ENCODE measurements around the gene NT5C1A.

The NT5C1A gene

DNA sequence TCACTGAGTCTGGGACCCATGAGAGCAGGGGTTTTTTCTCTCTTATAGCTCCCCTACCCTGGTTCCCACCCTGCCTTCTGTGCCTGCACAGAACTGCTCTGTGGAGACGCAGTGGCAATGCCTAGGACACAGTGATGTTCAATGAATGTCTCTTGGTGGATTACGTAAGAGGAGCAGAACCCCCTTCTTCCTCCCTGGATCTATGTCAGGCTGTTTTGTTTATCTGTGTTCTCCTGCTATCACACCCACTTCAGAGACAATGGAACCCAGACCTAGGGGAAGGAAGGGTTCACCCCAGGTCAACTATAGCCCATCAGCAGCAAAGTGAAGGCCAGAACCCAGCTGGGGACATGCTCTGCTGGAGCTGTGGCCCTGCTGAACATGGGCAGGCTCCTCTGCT, 17.3 kb upstream of the NT5C1A start:
- DNase-seq = no peak

DNA sequence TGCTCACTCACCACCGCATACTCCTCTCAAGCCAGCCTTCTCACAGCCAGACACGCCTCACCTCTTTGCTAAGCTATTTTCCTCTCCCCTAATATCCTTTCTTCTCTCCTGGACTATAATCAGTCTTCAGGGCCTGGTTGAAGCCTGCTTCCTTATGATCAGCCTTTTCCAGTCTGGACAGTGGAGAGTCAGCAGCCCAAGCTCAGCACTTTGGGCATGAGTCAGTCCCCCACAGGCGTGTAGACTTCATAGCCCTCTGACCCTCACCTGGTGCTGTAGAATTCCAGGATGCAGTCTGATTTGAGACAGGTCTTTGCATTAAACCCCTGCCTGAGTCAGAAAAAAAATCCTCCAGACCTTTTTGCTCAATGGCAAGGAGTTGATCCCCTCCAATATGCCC, 16.8 kb upstream of the NT5C1A start:
- DNase-seq = no peak

DNA sequence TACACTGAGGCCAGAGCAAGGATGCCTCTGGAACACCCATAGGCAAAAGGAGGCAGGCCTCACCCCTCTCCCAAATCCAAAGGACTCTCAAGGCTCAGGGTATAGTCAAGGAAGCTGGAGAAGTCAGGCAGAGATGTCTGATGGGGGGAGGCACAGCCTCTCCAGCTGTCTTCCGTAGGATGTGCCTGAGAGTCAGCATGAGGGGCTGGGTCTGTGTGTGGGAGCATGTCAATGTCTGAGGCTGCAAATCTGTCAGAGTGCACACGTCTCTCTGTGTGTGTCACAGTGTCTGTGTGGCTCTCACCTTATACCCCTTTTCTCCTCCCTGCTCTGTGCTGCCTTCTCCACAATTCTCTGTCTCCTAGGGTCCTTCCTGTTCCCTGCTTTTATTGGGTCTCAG, 15.3 kb upstream of the NT5C1A start:
- no peak for DNase-seq

DNA sequence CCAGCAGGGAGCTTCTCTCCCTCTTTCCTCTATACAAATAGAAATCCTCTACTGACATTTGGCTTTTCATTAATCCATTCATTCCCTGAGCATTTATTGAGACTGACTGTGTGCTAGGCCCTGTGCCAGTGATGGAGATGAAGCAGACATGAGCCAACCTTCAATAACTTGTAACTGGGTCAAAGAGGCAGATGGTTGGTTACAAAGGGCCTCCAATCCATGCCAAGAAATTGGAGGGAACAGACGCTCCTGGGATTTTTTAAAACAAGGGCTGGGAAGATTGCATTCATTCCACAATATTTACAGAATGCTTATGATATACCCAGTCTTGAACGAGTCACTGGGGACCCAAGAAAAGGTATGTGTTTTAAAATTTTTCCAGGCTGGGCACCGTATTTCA, 13.2 kb upstream of the NT5C1A start:
- no peak for DNase-seq

DNA sequence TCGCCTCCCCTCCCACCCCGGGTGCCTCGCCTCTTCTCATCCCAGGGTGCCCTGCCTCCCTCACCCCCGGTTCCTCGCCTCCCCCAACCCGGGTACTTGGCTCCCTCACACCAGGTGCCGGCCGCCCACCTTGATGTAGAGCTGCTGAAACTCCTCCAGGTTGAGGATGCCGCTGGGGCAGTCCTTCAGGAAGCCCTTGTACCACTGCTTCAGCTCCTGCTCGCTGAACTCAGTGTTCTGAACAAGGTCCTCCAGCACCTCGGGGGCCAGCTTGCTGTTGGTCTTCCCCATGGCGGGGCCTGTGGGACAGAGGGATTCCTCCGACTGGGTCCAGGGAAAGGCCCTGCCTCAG, 12.4 kb upstream of the NT5C1A start:
- no peak for DNase-seq

DNA sequence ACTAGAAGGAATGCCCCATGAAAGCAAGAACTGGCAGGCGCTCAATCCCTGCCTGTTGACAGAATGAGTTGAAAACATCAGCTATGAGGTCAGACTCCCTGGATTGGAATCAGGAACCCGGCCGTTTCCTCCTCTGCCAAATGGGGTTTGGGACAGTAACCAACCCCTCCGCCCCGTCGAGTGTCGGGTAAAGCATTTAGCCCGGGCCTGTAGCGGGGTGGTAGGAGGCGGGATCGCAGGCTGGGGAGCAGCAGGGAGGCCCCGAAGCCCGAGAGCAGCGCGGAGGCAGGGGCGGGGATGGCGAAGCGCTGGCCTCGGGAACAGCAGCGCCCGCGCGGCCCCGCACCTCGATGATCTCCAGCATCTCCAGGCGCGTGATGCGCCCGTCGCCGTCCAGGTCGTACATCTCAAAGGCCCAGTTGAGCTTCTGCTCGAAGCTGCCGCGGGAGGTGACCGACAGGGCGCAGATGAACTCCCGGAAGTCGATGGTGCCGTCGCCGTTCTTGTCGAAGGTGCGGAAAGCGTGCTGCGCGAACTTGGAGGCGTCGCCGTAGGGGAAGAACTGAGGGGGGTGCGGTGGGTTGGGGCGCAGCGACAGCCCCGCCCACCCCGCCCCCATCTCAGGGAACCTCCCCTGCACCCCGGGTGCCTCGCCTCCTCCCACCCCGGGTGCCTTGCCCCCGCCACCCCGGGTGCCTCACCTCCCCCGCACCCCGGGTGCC, 11.8 kb upstream of the NT5C1A start:
- no peak for DNase-seq

DNA sequence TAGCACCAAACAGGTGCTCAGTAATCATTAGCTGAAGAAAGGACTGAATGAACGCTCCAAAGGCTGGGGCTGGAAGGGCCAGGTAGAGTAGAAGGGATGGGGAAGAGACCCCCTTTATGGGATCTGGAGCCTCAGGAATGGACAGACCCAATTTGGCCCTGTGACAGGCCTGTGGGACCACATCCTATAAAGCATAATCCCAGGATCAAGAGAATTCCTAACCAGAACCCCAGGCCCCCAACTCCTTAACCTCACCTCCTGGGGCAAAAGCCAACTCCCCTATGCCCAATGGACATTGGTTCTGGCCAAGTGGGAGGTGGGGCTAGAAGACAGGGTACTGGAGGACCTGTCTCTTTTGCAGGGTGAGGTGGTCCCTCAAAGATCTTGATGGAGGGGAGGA, 10.1 kb upstream of the NT5C1A start:
- DNase-seq = no peak

DNA sequence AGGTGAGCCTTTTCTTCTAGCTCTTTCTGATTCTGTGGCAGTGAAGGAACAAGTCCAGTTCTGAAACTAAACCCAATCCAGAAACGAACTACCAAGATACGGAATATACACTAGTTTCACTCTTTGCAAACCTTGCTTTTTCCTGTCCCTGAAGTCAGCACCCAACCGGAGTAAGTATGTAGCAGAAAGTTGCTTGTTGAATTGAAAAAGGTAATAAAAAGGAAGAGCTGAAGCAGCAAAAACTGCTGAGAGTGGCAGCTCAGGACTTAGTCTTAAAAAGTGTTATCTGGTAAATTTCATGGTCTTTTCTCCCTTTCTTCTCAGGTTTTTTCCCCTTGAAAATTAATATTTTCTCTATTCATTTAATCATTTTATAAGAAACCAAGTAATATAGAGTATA, 9.4 kb upstream of the NT5C1A start:
- DNase-seq = no peak

DNA sequence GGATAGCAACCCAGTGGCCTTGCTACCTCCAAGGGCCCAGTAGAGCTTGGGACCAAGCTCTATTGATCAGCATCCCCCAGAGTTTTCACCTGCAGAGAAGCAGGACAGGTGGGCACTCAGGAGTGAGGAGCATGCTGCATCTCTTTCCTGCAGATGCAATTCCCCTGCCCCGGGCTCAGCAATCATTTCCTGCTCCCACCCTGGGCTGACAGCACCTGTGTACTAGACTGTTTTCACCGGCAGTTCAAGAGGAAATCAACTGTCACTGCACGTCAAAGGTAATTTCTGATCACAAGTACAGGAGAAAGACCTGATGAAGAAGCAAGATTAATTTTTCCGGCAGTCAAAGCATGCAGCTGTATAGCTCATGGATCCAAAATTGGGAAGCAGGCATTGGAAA, 8.8 kb upstream of the NT5C1A start:
- no peak for DNase-seq

DNA sequence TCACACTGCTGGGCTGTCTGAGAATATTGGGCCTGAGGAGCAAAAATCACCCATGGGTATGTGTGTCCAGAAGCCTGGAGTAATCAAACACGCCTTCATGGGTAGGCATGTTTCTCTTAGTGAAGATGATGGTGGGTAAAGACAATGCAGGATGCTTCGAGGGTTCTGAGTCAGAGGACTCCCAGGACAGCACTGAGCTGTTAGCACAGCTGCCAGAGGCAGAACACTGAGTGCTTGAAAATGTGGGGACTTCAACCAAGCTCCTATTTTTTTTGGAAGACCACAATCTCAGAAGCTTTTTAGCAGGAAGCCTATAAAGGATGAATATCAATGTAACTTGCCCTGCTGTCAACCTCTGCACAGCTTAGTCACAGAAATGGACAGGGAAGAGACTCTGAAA, 7.9 kb upstream of the NT5C1A start:
- DNase-seq = no peak

DNA sequence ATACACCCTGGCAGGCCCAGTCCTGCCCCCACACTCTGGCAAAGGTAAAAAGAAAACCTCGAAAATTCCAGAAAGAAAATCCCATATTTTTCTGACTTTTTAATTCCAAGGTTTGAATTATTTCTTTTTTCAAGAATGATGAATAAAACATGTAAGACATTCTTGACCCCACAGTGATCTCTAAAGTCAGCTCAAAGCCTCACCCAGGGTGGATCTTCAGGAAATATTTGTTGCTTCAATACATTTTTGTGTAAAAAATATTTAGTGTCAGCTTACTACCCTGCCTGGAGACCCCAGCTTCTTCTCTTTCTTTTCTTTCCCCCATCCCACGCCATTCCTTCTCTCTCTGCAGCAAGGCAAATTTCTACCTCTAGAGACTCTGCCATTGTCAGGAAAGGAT, 7.0 kb upstream of the NT5C1A start:
- no peak for DNase-seq

DNA sequence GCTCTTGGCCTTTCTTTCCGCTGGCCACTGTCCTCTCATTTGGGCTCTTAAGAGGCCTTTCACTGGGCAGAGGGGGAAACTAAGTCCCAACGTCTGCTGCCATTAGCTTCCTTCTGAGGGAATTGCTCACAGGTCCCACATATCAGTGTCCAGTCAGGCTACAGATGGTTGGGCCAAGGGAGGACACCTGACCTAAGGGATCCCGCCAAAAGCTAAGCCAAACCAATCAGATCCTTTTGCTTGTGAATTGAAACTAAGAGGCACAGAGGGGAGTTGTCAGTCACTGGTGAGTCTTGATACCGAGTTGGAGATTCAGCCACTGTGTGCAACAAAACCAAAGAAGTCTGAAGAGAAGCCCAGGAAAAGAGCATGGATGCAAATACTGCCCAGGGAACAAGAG, 5.7 kb upstream of the NT5C1A start:
- no peak for DNase-seq

DNA sequence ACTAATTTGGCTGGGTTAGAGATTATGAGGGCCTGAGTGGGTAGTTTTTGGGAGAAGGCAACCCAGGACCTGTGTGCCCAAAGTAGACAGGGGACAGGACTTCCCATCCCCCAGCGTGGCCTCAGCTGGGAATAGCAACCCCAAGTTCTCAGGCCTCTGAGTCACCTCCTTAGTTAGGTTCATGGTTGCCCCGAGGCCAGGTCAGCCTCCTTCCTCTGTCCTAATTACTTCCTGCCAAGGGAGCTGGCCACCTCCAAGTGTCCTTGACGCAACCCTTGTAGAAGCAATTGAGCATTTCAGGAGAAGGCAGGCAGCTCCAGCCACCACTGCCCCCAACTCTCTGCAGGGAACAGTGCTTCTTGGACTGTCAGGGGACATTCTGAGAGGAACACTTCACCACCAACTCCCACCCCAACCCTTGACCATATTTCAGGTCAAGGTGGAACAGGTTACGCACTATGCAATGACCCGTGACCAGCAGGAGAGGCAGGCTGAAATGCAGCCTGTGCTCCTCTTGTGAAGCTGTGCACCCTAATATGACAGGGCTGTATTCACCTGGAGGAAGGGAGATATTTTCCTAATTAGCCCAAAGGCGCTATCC, 5.1 kb upstream of the NT5C1A start:
- no peak for DNase-seq

DNA sequence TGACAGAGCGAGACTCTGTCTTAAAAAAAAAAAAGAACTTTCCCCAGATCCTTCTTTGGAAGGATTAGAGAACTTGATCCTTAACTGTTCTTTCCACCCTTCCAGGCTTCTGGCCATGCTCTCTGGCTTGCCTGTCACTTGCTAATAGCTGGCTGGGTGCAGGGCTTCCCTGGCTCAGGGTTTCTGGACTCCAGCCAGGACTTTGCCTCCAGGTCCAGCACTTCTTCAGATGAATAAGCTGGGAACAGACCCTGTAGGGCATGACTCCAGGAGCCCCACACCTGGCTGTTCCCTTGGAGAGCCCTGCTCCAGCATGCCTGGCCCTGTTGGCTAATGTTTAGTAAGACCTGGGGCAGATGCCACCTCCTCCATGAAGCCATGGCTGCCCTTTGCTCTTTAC, 3.3 kb upstream of the NT5C1A start:
- DNase-seq = no peak

DNA sequence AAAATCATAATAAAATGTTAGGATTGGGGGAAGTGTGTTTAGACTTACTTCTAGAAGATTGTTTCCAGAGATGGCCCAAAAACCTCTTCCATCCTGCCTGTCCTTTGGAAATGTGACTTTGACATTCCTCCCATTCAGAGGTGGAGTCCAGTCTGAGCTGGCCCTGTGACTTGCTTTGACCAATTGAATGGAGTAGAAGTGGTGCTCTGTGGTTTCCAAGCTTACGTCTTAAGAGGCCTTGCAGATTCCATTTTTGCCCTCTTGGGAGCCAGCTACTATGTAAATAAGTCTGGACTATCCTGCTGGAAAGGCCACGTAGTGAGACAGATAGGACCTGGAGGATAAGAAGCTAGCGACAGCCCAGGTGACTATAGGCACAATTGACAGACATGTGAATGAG, 1.3 kb upstream of the NT5C1A start:
- no peak for DNase-seq

DNA sequence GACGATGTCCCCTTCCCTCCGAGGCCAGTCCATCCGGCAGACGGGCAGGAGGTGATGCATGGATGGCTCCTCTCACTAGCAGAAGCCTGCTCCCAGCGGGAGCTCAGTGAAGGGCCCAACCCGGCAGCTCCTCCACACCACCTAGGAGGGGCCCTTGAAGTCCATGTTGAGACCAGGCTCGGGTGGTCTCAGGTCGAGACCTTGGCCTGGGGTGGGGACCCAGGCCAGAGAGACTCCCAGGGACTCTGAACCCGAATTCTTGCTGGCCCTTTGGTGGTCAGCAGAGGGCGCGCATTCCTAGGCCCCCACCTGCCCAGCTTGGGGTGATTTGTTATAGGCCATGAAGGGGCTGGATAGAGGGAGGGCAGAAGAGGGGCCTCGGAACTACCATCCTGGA, 642 bp upstream of the NT5C1A start:
- DNase-seq = no peak

DNA sequence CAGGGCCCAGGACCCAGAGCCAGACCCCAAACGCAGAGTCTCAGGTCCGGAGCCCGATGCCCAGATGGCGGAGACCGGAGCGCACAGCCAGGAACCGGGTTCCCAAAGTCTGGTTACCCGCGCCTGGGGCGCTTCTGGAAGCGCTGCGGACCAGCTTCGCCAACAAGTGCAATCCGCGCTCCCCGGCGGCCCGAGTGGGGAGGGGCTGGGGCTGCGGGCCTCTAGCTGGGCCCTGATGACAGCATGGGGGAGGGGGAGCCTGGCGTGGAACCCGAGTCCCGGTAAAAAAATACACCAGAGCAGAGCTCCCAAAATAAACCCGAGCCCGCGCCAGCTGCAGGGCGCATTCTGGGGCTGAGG, 494 bp downstream of the NT5C1A start:
- DNase-seq = no peak

DNA sequence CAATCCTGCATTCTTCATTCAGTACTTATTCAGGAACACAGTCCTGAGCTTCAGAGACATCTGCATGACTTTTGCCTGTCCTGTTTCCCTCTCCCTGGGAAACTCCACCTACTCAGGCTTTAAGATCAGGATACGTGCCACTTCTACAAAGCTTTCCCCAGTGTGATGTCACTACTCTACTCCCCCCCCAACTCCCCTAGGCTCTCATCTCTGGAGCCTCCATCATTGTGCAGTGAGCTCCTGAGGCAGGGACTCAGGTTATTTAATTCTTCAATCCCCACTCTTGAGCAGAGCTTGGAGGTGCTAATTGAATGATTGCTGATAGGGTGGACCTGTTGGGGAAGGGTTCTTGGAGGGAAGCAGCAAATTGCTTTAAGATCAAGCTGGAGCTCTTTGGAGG, 1.2 kb downstream of the NT5C1A start:
- DNase-seq = no peak

DNA sequence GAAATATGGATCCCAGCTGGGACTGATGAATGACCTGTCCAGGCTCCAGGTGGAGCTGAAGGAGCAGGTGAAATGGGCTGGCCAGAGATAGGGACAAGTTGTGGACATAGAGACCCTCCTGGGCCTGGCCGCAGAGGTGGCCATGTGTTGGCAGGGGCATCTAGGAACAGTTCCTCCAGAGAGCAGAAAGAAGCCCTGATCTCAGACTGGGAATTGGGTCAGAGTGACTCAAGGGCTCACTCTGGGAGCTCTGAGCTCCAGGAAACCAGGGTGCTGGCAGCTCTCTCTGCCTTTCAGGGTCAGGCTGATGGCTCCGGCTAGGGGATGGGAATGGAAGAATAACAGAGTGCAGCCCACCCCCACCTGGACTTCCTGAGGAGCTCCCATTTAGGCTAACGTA, 3.0 kb downstream of the NT5C1A start:
- DNase-seq = no peak

DNA sequence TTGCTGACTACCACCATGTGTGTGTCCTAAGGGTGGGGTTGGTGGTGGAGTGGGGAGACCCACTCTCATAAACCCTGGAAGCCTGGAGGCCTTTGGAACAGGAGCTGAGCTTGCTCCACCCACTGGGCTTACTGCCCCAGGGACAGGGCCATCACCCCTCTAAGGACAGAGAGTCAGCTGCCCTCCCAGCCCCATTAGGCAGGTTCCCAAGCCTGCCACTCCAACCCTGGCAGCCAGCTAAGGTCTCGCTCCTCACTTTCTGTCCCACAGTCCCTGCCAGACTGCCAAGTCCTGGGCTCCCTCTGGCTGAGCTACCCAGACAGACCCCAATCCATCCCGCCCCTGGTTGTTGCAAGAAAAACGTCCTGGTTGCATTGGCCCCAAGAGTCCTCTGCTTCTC, 3.8 kb downstream of the NT5C1A start:
- DNase-seq = no peak

DNA sequence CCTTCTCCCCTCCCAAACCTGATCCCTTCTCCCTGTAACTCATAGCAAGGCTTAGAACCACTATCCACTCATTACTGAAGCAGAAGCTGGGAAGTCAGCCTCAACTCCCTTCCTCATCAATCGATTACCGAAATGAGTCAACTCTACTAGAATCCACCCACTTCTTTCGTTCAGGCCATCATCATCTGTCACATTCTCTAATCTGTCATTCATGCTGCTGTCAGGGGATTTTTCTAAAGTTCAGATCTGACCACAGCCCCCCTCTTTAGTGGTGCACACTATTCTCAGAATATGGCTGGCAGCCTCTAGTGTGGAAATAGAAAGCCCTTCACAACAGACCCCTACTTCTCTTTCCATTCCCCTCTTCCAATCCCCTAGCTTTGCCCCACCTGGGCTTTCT, 5.1 kb downstream of the NT5C1A start:
- DNase-seq = no peak

DNA sequence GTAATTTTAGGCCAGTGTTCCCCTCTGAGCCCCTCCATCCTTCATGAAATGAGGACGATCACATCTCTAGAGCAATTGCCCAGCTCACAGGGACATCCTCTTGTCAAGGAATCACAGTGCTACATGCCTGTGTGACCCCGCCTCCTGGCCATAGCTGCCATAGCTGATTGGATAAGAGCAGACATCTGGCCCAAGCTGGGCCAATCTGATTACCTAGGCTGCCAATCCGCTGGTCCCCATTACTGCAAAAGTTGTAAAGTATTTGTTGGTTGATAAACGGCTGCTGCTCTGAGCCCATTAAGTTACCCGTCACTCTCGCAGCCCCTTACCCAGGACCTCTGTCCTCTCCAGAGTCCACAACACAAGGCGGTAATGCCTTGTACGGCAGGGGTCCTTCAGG, 8.3 kb downstream of the NT5C1A start:
- DNase-seq = no peak

DNA sequence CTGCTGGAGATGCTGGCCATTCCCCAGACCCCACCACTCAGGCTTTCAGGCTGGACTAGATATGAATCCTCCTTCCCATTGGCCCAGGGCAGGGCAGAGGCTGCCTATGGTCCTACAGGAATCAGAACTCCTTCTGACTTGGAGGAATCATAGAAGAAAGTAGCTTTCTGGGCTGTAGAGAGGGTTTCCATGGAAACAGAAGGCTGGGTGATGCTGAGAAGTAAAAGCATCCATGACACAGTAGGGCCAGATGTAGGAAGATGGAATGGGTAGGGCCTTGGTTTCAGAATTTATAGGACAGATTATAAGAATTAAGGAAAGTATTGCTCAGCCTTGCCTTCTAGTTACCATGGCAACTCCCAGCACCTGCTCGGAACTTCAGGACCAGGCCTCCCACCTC, 9.0 kb downstream of the NT5C1A start:
- DNase-seq = no peak

DNA sequence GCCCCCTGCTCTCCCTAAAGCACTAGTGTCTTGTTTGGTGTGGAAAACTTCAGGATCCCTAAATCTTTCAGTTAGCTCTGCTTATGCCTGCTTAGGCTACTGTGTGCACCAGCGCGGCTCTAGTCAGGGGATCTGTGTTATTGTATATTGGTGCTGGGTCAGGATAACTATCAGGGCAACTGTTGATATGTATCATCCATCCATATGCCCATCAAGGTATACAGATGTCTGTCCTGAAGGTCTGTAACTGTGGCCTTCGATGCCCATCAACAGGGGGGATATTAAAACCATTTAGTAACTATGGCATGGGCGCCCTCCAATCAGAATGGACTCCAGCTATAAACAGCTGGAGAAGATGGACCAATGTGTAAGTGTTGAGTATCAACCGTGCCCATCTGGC, 12.4 kb downstream of the NT5C1A start:
- DNase-seq = no peak

DNA sequence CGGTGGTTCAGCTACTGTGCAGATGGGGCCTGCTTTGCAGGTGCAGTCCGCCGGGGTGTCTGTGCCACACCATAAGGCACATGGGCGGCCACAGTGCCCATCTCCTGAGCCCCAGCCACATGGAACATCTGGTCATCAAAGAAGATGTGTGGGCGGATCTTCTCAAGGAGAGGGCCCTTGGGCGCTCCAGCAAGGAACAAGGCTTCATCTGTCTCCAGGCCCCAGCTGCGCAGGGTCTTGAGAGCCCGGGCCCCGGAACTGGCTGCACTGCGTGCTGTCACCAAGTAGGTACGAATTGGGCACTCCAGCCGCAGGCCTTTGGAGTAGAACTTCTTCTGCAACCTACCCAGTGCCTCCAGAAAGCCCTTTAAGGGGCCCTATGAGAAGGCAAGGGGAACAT, 12.8 kb downstream of the NT5C1A start:
- DNase-seq = no peak

All from hematopoietic multipotent progenitor cell treated with erythropoietin and hydrocortisone succinate and interleukin-3 and kit ligand, for 8 days (in vitro differentiated cells).